Measurements from ENCODE around the gene NOX5.

DNA sequence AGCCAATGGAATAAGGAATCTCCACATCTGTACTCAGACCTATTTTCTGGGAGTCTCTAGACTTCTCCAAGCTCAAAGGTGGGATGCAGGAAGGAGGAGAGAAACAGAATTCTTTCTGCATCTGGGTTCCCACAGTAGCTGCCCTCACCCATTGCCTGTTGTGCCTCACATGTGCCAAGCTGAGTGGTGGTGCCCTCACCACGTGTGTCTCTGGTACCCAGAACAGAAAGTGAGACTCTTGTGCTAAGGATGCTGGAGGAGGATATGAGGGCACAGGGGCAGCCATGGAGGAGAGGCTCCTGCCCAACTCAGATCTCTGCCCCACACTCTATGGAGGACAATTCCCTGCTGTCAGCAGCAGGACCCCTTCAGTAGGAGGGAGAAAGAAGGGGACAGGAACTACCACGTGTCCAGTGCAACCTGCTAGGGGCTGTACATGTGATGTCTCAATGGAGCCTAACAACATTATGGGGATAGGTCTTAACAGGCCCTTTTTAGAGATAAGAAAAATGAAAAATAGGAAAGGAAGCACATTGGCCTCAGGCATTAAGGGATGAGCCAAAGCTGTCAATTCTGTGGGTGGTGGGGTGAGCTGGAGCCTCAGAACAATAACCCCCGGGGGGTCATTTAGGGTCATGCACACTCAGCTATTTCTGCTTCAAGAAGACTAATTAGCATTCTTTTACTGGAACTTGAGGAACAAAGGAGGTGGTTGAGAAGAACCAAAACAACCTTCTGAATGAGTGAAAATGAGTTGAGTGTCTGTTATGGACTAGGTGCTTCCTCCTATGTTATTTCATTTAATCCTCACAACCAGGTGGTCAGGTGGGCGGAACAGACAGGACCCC lies 16.3 kb upstream of the NOX5 start:
- TF ChIP-seq, protein P1, sequence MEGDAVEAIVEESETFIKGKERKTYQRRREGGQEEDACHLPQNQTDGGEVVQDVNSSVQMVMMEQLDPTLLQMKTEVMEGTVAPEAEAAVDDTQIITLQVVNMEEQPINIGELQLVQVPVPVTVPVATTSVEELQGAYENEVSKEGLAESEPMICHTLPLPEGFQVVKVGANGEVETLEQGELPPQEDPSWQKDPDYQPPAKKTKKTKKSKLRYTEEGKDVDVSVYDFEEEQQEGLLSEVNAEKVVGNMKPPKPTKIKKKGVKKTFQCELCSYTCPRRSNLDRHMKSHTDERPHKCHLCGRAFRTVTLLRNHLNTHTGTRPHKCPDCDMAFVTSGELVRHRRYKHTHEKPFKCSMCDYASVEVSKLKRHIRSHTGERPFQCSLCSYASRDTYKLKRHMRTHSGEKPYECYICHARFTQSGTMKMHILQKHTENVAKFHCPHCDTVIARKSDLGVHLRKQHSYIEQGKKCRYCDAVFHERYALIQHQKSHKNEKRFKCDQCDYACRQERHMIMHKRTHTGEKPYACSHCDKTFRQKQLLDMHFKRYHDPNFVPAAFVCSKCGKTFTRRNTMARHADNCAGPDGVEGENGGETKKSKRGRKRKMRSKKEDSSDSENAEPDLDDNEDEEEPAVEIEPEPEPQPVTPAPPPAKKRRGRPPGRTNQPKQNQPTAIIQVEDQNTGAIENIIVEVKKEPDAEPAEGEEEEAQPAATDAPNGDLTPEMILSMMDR (IDR thresholded peaks at IDR 0.05 in 8 of 11, conservative IDR thresholded peaks at IDR 0.05 in 3 of 11), result no peak
- TF ChIP-seq POLR2A (IDR thresholded peaks at IDR 0.05), result no peak
- no peak for TF ChIP-seq POLR2AphosphoS5 (IDR thresholded peaks at IDR 0.05)
